Neural cell (in vitro differentiated cells): ENCODE results near the gene GDF7. TPM values are rescaled to one million over a fixed set of nuclear protein-coding genes. Genes with fewer than 3 reads are reported as not detected.

ENCODE experiments used
- H2AFZ ChIP-seq: fragments of 200-600, 300-800 bp; sonication (generic), shearing (Covaris generic); 2 replicates; pipeline ENCODE4 v1.6.0; 2014; ENCODE audit warnings: low read depth, mild to moderate bottlenecking, antibody characterized with exemption, low read length, moderate library complexity
- H3F3A ChIP-seq: fragments of 200-600 bp; shearing (Covaris generic); 2 replicates; pipeline ENCODE4 v1.6.1; 2016; ENCODE audit warnings: mild to moderate bottlenecking, moderate library complexity, mixed read lengths, antibody characterized with exemption, low read length; ENCODE audit not compliant: insufficient read depth, poor library complexity, severe bottlenecking
- H3K27ac ChIP-seq: fragments of 200-600, 300-800 bp; sonication (generic), shearing (Covaris generic); 2 replicates; pipeline ENCODE4 v1.5.1; 2014; ENCODE audit warnings: mild to moderate bottlenecking, low read length, moderate library complexity
- H3K27me3 ChIP-seq: fragments of 300-800, 200-600 bp; sonication (generic), shearing (Covaris generic); 2 replicates; pipeline ENCODE4 v1.6.0; 2014; ENCODE audit warnings: mild to moderate bottlenecking, low read depth, low read length, moderate library complexity; ENCODE audit not compliant: insufficient read depth
- H3K36me3 ChIP-seq: fragments of 300-800, 200-600 bp; sonication (generic), shearing (Covaris generic); 2 replicates; pipeline ENCODE4 v1.5.1; 2014; ENCODE audit warnings: mild to moderate bottlenecking, antibody characterized with exemption, low read length, moderate library complexity; ENCODE audit not compliant: insufficient read depth
- H3K4me2 ChIP-seq: fragments of 300-800, 200-600 bp; sonication (generic), shearing (Covaris generic); 2 replicates; pipeline ENCODE4 v1.6.0; 2014; ENCODE audit warnings: mild to moderate bottlenecking, low read length
- H3K4me3 ChIP-seq: fragments of 300-800, 200-600 bp; sonication (generic), shearing (Covaris generic); 2 replicates; pipeline ENCODE4 v1.5.1; 2014; ENCODE audit warnings: mild to moderate bottlenecking, low read length, moderate library complexity
- H3K79me2 ChIP-seq: fragments of 200-600 bp; shearing (Covaris generic); replicated peaks from 2 replicates; pipeline ENCODE4 v1.6.0; 2014; ENCODE audit warnings: mild to moderate bottlenecking, low read length, moderate library complexity; ENCODE audit not compliant: insufficient read depth
- H3K9ac ChIP-seq: fragments of 300-800, 200-600 bp; sonication (generic), shearing (Covaris generic); 2 replicates; pipeline ENCODE4 v1.6.1; 2016; ENCODE audit warnings: mild to moderate bottlenecking, low read length, mixed read lengths
- H3K9me2 ChIP-seq: fragments of 200-600 bp; shearing (Covaris generic); 2 replicates; pipeline ENCODE4 v1.6.1; 2016; ENCODE audit warnings: mild to moderate bottlenecking, low read length, mixed read lengths; ENCODE audit not compliant: insufficient read depth
- H3K9me3 ChIP-seq: fragments of 200-600, 300-800 bp; sonication (generic), shearing (Covaris generic); 2 replicates; pipeline ENCODE4 v1.6.1; 2016; ENCODE audit warnings: mild to moderate bottlenecking, mixed run types, low read length, moderate library complexity, mixed read lengths
- H4K20me1 ChIP-seq: fragments of 200-600 bp; shearing (Covaris generic); 2 replicates; pipeline ENCODE4 v1.6.1; 2016; ENCODE audit warnings: mild to moderate bottlenecking, mixed run types; ENCODE audit not compliant: insufficient read depth
- CTCF ChIP-seq: fragments of 450-650 bp; IDR thresholded peaks from 2 replicates; pipeline ENCODE4 v1.5.1; 2014; ENCODE audit warnings: antibody characterized with exemption, mild to moderate bottlenecking, moderate library complexity; ENCODE audit not compliant: poor library complexity, severe bottlenecking
- EP300 ChIP-seq: fragments of 450-650 bp; conservative IDR thresholded peaks from 2 replicates; pipeline ENCODE4 v1.6.1; 2014; ENCODE audit warnings: antibody characterized with exemption, mild to moderate bottlenecking, moderate library complexity; ENCODE audit not compliant: poor library complexity, severe bottlenecking
- EZH2 ChIP-seq: fragments of 200-600, 300-800 bp; shearing (Covaris generic), sonication (generic); IDR thresholded peaks from 2 replicates; pipeline ENCODE4 v1.6.1; 2014; ENCODE audit warnings: antibody characterized with exemption, low read length, borderline replicate concordance, mild to moderate bottlenecking; ENCODE audit not compliant: insufficient read depth, poor library complexity, severe bottlenecking
- MXI1 ChIP-seq: fragments of 450-650 bp; conservative IDR thresholded peaks from 2 replicates; pipeline ENCODE4 v1.6.1; 2014; ENCODE audit warnings: antibody characterized with exemption, mild to moderate bottlenecking; ENCODE audit not compliant: poor library complexity, severe bottlenecking
- POLR2AphosphoS5 ChIP-seq: IDR thresholded peaks from 2 replicates; pipeline ENCODE4 v1.6.1; 2012
- RAD21 ChIP-seq: fragments of 450-650 bp; conservative IDR thresholded peaks from 2 replicates; pipeline ENCODE4 v1.6.1; 2014; ENCODE audit warnings: antibody characterized with exemption, mild to moderate bottlenecking, moderate library complexity
- SMC3 ChIP-seq: fragments of 450-650 bp; conservative IDR thresholded peaks from 2 replicates; pipeline ENCODE4 v1.6.1; 2014; ENCODE audit warnings: antibody characterized with exemption, mild to moderate bottlenecking, moderate library complexity; ENCODE audit not compliant: poor library complexity
- TAF1 ChIP-seq: IDR thresholded peaks from 2 replicates; pipeline ENCODE4 v1.6.1; 2012; ENCODE audit warnings: low read depth
- polyA plus RNA-seq: library from polyadenylated mRNA; depleted of rRNA; stranded (reverse); fragments of >200 nt; gene quantifications from 2 replicates; pipeline ENCODE4 v1.2.3, GENCODE V29; 2014
- TF ChIP-seq, protein P1 (sequence below): IDR thresholded peaks from 2 replicates; pipeline ENCODE4 v1.6.1; 2012; ENCODE audit warnings: borderline replicate concordance

Gene GDF7
- polyA plus RNA-seq, 1 donor from 2014 or later: 0.38 TPM

GRCh38 chr2:20654535-20654813 lies 12.5 kb upstream of the GDF7 start:
- Histone ChIP-seq H3K27ac (no peak overlapping the region), H3K27me3 (peaks cover 4% of the 10 kb centered on the region), H3K9me2 (no peaks in the 10 kb centered on the region), H3K79me2 (no peaks in the 10 kb centered on the region), H3F3A (no peaks in the 10 kb centered on the region), H3K4me3 (no peak overlapping the region), H4K20me1 (no peaks in the 10 kb centered on the region), H3K9ac (no peak overlapping the region), H3K4me2 (no peak overlapping the region), H3K36me3 (no peaks in the 10 kb centered on the region), H2AFZ (no peak overlapping the region), H3K9me3 (no peaks in the 10 kb centered on the region)
- no peak for TF ChIP-seq EZH2
- no peak for TF ChIP-seq RAD21
- TF ChIP-seq, protein P1, sequence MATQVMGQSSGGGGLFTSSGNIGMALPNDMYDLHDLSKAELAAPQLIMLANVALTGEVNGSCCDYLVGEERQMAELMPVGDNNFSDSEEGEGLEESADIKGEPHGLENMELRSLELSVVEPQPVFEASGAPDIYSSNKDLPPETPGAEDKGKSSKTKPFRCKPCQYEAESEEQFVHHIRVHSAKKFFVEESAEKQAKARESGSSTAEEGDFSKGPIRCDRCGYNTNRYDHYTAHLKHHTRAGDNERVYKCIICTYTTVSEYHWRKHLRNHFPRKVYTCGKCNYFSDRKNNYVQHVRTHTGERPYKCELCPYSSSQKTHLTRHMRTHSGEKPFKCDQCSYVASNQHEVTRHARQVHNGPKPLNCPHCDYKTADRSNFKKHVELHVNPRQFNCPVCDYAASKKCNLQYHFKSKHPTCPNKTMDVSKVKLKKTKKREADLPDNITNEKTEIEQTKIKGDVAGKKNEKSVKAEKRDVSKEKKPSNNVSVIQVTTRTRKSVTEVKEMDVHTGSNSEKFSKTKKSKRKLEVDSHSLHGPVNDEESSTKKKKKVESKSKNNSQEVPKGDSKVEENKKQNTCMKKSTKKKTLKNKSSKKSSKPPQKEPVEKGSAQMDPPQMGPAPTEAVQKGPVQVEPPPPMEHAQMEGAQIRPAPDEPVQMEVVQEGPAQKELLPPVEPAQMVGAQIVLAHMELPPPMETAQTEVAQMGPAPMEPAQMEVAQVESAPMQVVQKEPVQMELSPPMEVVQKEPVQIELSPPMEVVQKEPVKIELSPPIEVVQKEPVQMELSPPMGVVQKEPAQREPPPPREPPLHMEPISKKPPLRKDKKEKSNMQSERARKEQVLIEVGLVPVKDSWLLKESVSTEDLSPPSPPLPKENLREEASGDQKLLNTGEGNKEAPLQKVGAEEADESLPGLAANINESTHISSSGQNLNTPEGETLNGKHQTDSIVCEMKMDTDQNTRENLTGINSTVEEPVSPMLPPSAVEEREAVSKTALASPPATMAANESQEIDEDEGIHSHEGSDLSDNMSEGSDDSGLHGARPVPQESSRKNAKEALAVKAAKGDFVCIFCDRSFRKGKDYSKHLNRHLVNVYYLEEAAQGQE: no peak
- no peak for TF ChIP-seq POLR2AphosphoS5
- TF ChIP-seq CTCF: no peak
- no peak for TF ChIP-seq SMC3
- TF ChIP-seq EP300: no peak
- TF ChIP-seq TAF1: no peak
- no peak for TF ChIP-seq MXI1

- H3K79me2 ChIP-seq: no peaks in the 10 kb centered on the region
- no peak for TF ChIP-seq MXI1
- no peak for TF ChIP-seq TAF1
- no peak for TF ChIP-seq EP300
- TF ChIP-seq RAD21: no peak
- TF ChIP-seq SMC3: no peak
- TF ChIP-seq EZH2: no peak
- TF ChIP-seq, protein P1: no peak
- no peak for TF ChIP-seq POLR2AphosphoS5
- no peak for TF ChIP-seq CTCF
- H3K9ac ChIP-seq: no peak overlapping the region
- no peaks in the 10 kb centered on the region for H3K9me2 ChIP-seq
- H3K27ac ChIP-seq: no peak overlapping the region
- no peaks in the 10 kb centered on the region for H3F3A ChIP-seq
- no peak overlapping the region for H3K4me2 ChIP-seq
- H3K27me3 ChIP-seq: peaks cover 17% of the 10 kb centered on the region
- H4K20me1 ChIP-seq: no peaks in the 10 kb centered on the region
- H3K36me3 ChIP-seq: no peaks in the 10 kb centered on the region
- H2AFZ ChIP-seq: no peak overlapping the region
- H3K4me3 ChIP-seq: no peak overlapping the region
- no peaks in the 10 kb centered on the region for H3K9me3 ChIP-seq
Observed at GRCh38 chr2:20656561-20656960, 10.4 kb upstream of the GDF7 start.
